GM12892 (cell line): ENCODE data around the gene PHYKPL.

Source experiments
- POLR2A ChIP-seq: IDR thresholded peaks from 2 replicates; pipeline ENCODE4 v1.6.1; 2011; ENCODE audit warnings: low read depth, low read length, control low read depth
- TAF1 ChIP-seq: IDR thresholded peaks from 2 replicates; pipeline ENCODE4 v1.6.1; 2011; ENCODE audit warnings: low read depth, mild to moderate bottlenecking, control low read depth, low read length, borderline replicate concordance

GRCh38 chr5:178264044-178264443 lies 31.4 kb upstream of the PHYKPL start:
- TF ChIP-seq POLR2A: no peak
- no peak for TF ChIP-seq TAF1
